Measurements from ENCODE around the gene TMEM38B. TPM values are rescaled to one million over a fixed set of nuclear protein-coding genes. Genes with fewer than 3 reads are reported as not detected.

Gene TMEM38B
- polyA plus RNA-seq, 1 donor from 2014 or later: 30.9 TPM

DNA sequence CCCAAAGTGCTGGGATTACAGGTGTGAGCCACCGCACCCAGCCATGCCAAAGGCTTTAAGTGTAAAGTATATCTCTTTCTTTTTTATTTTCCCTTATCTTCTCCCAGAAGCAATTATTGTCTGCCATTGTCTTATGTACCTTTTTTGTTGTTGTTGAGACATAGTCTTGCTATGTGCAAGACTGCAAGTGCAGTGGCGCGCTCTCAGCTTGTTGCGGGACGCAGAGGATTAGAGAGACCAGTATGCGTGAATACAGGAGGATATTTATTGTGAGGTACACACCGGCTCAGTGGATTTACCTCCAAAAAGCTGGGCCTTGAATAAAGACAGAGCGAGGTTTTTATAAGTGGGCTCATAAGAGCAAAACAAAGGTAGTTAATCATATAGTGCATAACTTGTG is 11.8 kb downstream of the TMEM38B start:
- H3K36me3 ChIP-seq (ENCODE audit: insufficient read depth, low read length): no peaks in the 10 kb centered on the region
- no peaks in the 10 kb centered on the region for H4K20me1 ChIP-seq (ENCODE audit: insufficient read depth)
- H3K4me2 ChIP-seq (ENCODE audit: low read length): no peak overlapping the region
- no peak overlapping the region for H3K27ac ChIP-seq (ENCODE audit: low read length)
- no peak overlapping the region for H3K4me3 ChIP-seq (ENCODE audit: low read length)
- H3K27me3 ChIP-seq (ENCODE audit: insufficient read depth, low read depth, low read length): no peaks in the 10 kb centered on the region
- H3K79me2 ChIP-seq (replicated peaks; ENCODE audit: insufficient read depth, low read length): no peaks in the 10 kb centered on the region
- no peaks in the 10 kb centered on the region for H3F3A ChIP-seq (ENCODE audit: insufficient read depth, low read length, poor library complexity, severe bottlenecking)
- H2AFZ ChIP-seq (ENCODE audit: low read depth, low read length): no peak overlapping the region
- TF ChIP-seq EP300 (conservative IDR thresholded peaks at IDR 0.05; ENCODE audit: poor library complexity, severe bottlenecking) (no peak), MXI1 (conservative IDR thresholded peaks at IDR 0.05; ENCODE audit: poor library complexity, severe bottlenecking) (no peak), POLR2AphosphoS5 (IDR thresholded peaks at IDR 0.05) (no peak), TAF1 (IDR thresholded peaks at IDR 0.05; ENCODE audit: low read depth) (no peak), EZH2 (IDR thresholded peaks at IDR 0.05; ENCODE audit: borderline replicate concordance, insufficient read depth, low read length, poor library complexity, severe bottlenecking) (no peak), RAD21 (conservative IDR thresholded peaks at IDR 0.05) (no peak), REST (IDR thresholded peaks at IDR 0.05; ENCODE audit: borderline replicate concordance) (no peak), SMC3 (conservative IDR thresholded peaks at IDR 0.05; ENCODE audit: poor library complexity) (no peak)
- TF ChIP-seq, protein P1, sequence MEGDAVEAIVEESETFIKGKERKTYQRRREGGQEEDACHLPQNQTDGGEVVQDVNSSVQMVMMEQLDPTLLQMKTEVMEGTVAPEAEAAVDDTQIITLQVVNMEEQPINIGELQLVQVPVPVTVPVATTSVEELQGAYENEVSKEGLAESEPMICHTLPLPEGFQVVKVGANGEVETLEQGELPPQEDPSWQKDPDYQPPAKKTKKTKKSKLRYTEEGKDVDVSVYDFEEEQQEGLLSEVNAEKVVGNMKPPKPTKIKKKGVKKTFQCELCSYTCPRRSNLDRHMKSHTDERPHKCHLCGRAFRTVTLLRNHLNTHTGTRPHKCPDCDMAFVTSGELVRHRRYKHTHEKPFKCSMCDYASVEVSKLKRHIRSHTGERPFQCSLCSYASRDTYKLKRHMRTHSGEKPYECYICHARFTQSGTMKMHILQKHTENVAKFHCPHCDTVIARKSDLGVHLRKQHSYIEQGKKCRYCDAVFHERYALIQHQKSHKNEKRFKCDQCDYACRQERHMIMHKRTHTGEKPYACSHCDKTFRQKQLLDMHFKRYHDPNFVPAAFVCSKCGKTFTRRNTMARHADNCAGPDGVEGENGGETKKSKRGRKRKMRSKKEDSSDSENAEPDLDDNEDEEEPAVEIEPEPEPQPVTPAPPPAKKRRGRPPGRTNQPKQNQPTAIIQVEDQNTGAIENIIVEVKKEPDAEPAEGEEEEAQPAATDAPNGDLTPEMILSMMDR (IDR thresholded peaks at IDR 0.05; ENCODE audit: poor library complexity, severe bottlenecking): no peak
- no peaks in the 10 kb centered on the region for H3K9me2 ChIP-seq (ENCODE audit: insufficient read depth, low read length)
- H3K9me3 ChIP-seq (ENCODE audit: low read length): no peaks in the 10 kb centered on the region
- H3K9ac ChIP-seq (ENCODE audit: low read length): no peak overlapping the region

GRCh38 chr9:105708405-105708804 is 14.1 kb downstream of the TMEM38B start:
- no peak for TF ChIP-seq EZH2 (IDR thresholded peaks at IDR 0.05; ENCODE audit: borderline replicate concordance, insufficient read depth, low read length, poor library complexity, severe bottlenecking)
- no peak for TF ChIP-seq POLR2AphosphoS5 (IDR thresholded peaks at IDR 0.05)
- no peak for TF ChIP-seq EP300 (conservative IDR thresholded peaks at IDR 0.05; ENCODE audit: poor library complexity, severe bottlenecking)
- TF ChIP-seq MXI1 (conservative IDR thresholded peaks at IDR 0.05; ENCODE audit: poor library complexity, severe bottlenecking): no peak
- H3K4me3 ChIP-seq (ENCODE audit: low read length): no peak overlapping the region
- H3K27ac ChIP-seq (ENCODE audit: low read length): no peak overlapping the region
- H3K36me3 ChIP-seq (ENCODE audit: insufficient read depth, low read length): no peaks in the 10 kb centered on the region
- no peaks in the 10 kb centered on the region for H3K9me2 ChIP-seq (ENCODE audit: insufficient read depth, low read length)
- no peak overlapping the region for H3K4me2 ChIP-seq (ENCODE audit: low read length)
- no peaks in the 10 kb centered on the region for H3K9me3 ChIP-seq (ENCODE audit: low read length)
- no peaks in the 10 kb centered on the region for H3F3A ChIP-seq (ENCODE audit: insufficient read depth, low read length, poor library complexity, severe bottlenecking)
- no peak overlapping the region for H2AFZ ChIP-seq (ENCODE audit: low read depth, low read length)
- H4K20me1 ChIP-seq (ENCODE audit: insufficient read depth): no peaks in the 10 kb centered on the region
- no peak overlapping the region for H3K9ac ChIP-seq (ENCODE audit: low read length)
- no peaks in the 10 kb centered on the region for H3K79me2 ChIP-seq (replicated peaks; ENCODE audit: insufficient read depth, low read length)
- no peaks in the 10 kb centered on the region for H3K27me3 ChIP-seq (ENCODE audit: insufficient read depth, low read depth, low read length)

Data from neural cell (in vitro differentiated cells).